PC-3 (cell line): ENCODE data around the gene LPIN1. TPM values are rescaled to one million over a fixed set of nuclear protein-coding genes. Genes with fewer than 3 reads are reported as not detected.
"Not testable (repeated sequence)": the region's sequence is repeated elsewhere in the genome, so short reads cannot be mapped to it uniquely, and the experiment has no call there.

Experiments used
- ATAC-seq: fragments of 200-7000 bp; cut with Tn5 transposase; 2 replicates; pipeline ENCODE4 v1.9.1; 2020; ENCODE audit warnings: mild to moderate bottlenecking, moderate library complexity
- BruUV-seq: library from RNA; stranded (reverse); fragments of 400-500 nt; replicated peaks from 2 replicates; lab custom pipeline; 2021; lab: Mats Ljungman, UMichigan
- CTCF ChIA-PET: fragments of 300-600 bp; sonication (Branson Sonifier 250); formaldehyde crosslinking; loops from one replicate; lab custom pipeline; 2022; ENCODE audit warnings: antibody characterized with exemption; lab: Charles Lee
- POLR2A ChIA-PET: fragments of 300-600 bp; sonication (Branson Sonifier 250); formaldehyde crosslinking; loops from one replicate; lab custom pipeline; 2022; ENCODE audit warnings: antibody characterized with exemption; ENCODE audit not compliant: unreplicated experiment; lab: Charles Lee
- DNase-seq: peaks from one replicate; pipeline ENCODE4 v3.0.0-alpha.2; 2015
- H2AFZ ChIP-seq: fragments of 300-600 bp; sonication (generic); 2 replicates; pipeline ENCODE4 v1.6.0; 2016; ENCODE audit warnings: antibody characterized with exemption, low read length
- H3F3A ChIP-seq: fragments of 300-600 bp; sonication (generic); one replicate; pipeline ENCODE4 v1.6.0; 2017; ENCODE audit warnings: antibody characterized with exemption, low read length, control low read depth, mild to moderate bottlenecking; ENCODE audit not compliant: unreplicated experiment
- H3K27ac ChIP-seq: fragments of 300-600 bp; sonication (generic); 2 replicates; pipeline ENCODE4 v1.5.1; 2016; ENCODE audit warnings: mild to moderate bottlenecking, low read length
- H3K27me3 ChIP-seq: fragments of 300-600 bp; sonication (generic); 2 replicates; pipeline ENCODE4 v1.6.1; 2016; ENCODE audit warnings: low read length, mixed read lengths
- H3K36me3 ChIP-seq: fragments of 300-600 bp; sonication (generic); 2 replicates; pipeline ENCODE4 v1.6.1; 2016; ENCODE audit warnings: low read depth, mixed run types, low read length, mixed read lengths
- H3K4me1 ChIP-seq: fragments of 300-600 bp; sonication (generic); 2 replicates; pipeline ENCODE4 v1.5.1; 2016; ENCODE audit warnings: low read length; ENCODE audit not compliant: insufficient read depth
- H3K4me2 ChIP-seq: fragments of 300-600 bp; sonication (generic); 2 replicates; pipeline ENCODE4 v1.6.0; 2016; ENCODE audit warnings: low read length
- H3K4me3 ChIP-seq: fragments of 300-600 bp; sonication (generic); 2 replicates; pipeline ENCODE4 v1.5.1; 2016; ENCODE audit warnings: mild to moderate bottlenecking, low read length, mixed read lengths
- H3K79me2 ChIP-seq: fragments of 300-600 bp; sonication (generic); 2 replicates; pipeline ENCODE4 v1.6.1; 2017; ENCODE audit warnings: low read length, mixed read lengths
- H3K9ac ChIP-seq: fragments of 300-600 bp; sonication (generic); 2 replicates; pipeline ENCODE4 v1.6.0; 2016; ENCODE audit warnings: mild to moderate bottlenecking, low read length
- H3K9me2 ChIP-seq: fragments of 300-600 bp; sonication (generic); replicated peaks from 2 replicates; pipeline ENCODE4 v1.6.1; 2016; ENCODE audit warnings: mixed run types, low read length, mixed read lengths
- H3K9me3 ChIP-seq: fragments of 300-600 bp; sonication (generic); 2 replicates; pipeline ENCODE4 v1.6.1; 2016; ENCODE audit warnings: low read length, mixed read lengths
- H4K20me1 ChIP-seq: fragments of 300-600 bp; sonication (generic); 2 replicates; pipeline ENCODE4 v1.6.1; 2016; ENCODE audit warnings: low read length, mixed read lengths
- EZH2 ChIP-seq: fragments of 300-600 bp; sonication (generic); IDR thresholded peaks from one replicate; pipeline ENCODE4 v1.6.1; 2017; ENCODE audit warnings: antibody characterized with exemption, mild to moderate bottlenecking, low read length; ENCODE audit not compliant: unreplicated experiment
- EZH2phosphoT487 ChIP-seq: fragments of 300-600 bp; sonication (generic); IDR thresholded peaks from 2 replicates; pipeline ENCODE4 v1.6.1; 2018; ENCODE audit warnings: mild to moderate bottlenecking, antibody characterized with exemption, low read length, borderline replicate concordance
- intact Hi-C: fragments of 100-400 bp; cut with micrococcal nuclease; formaldehyde crosslinking; loops from 2 replicates; pipeline ENCODE4 v1.9.0; 2023
- total RNA-seq: library from RNA; depleted of rRNA; stranded (reverse); fragments of >200 nt; gene quantifications from 2 replicates; pipeline ENCODE4 v1.2.3, GENCODE V29; 2014
- TF ChIP-seq, protein P1 (sequence below): fragments of 300-600 bp; sonication (generic); conservative IDR thresholded peaks from 2 replicates; pipeline ENCODE4 v1.5.1; 2017; ENCODE audit warnings: antibody characterized with exemption, low read depth, mild to moderate bottlenecking, low read length

LPIN1 gene
- total RNA-seq, 1 experiment from 2014 or later = 40.9 TPM

DNA sequence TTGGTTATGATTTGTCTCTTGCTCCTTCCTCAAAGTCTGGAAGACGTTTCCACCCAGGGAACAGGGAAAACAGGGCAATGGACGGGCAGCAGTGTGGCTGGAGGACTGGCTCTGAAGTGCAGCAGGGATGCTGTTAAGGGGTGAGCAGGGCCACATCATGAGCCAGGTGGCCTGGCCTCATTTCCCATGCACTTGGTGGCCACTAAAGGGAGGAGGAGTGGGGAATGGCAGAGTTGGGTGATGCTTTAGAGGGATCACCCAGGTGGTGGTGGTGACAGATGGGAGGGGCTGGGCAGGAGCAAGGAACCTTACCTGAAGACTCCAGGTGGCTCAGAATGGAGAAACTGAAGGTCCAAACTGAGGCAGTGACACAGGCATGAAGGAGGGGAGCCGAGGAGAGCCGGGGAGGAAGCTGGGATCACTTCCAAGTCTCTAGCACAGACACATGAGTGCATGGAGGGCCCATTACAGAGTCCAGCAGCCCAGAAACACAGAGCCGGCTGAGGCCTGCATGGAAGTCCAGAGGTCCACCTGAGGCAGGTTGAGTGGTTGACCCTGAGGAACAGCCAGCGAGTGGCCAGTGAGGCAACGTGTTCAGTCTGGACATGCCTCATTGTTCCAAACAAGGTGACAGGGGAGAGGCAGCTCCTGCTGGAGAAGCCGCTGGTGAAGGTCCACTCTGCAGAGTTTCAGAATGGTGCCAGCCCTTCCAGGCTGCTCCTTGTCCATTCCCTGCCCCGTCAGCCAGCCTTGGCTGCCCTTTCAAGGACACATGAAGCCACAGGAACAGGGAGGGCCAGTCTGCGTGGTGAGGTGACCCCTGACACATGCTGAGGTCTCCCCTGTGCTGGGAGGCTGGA, 91.7 kb downstream of the LPIN1 start:
- BruUV-seq = no TSS peak
- no peaks in the 10 kb centered on the region for H3K9me2 ChIP-seq
- no peak overlapping the region for H3K4me2 ChIP-seq
- POLR2A ChIA-PET = no interaction called here
- H3K27me3 ChIP-seq = no peaks in the 10 kb centered on the region
- intact Hi-C loops = loop anchor here (10.0 kb wide), 1 partner anchor 617 kb away; no protein-coding TSS in a partner anchor
- ATAC-seq (no peak), DNase-seq (no peak)
- H4K20me1 ChIP-seq = no peaks in the 10 kb centered on the region
- CTCF ChIA-PET = no interaction called here
- no peaks in the 10 kb centered on the region for H3K9me3 ChIP-seq
- TF ChIP-seq EZH2 (no peak), EZH2phosphoT487 (no peak)
- TF ChIP-seq, protein P1, sequence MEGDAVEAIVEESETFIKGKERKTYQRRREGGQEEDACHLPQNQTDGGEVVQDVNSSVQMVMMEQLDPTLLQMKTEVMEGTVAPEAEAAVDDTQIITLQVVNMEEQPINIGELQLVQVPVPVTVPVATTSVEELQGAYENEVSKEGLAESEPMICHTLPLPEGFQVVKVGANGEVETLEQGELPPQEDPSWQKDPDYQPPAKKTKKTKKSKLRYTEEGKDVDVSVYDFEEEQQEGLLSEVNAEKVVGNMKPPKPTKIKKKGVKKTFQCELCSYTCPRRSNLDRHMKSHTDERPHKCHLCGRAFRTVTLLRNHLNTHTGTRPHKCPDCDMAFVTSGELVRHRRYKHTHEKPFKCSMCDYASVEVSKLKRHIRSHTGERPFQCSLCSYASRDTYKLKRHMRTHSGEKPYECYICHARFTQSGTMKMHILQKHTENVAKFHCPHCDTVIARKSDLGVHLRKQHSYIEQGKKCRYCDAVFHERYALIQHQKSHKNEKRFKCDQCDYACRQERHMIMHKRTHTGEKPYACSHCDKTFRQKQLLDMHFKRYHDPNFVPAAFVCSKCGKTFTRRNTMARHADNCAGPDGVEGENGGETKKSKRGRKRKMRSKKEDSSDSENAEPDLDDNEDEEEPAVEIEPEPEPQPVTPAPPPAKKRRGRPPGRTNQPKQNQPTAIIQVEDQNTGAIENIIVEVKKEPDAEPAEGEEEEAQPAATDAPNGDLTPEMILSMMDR = no peak
- no peak overlapping the region for H3K9ac ChIP-seq
- H3K27ac ChIP-seq = no peak overlapping the region
- no peaks in the 10 kb centered on the region for H3K4me1 ChIP-seq
- H3F3A ChIP-seq = no peaks in the 10 kb centered on the region
- no peaks in the 10 kb centered on the region for H3K36me3 ChIP-seq
- H3K79me2 ChIP-seq = no peaks in the 10 kb centered on the region
- no peak overlapping the region for H3K4me3 ChIP-seq
- no peak overlapping the region for H2AFZ ChIP-seq

DNA sequence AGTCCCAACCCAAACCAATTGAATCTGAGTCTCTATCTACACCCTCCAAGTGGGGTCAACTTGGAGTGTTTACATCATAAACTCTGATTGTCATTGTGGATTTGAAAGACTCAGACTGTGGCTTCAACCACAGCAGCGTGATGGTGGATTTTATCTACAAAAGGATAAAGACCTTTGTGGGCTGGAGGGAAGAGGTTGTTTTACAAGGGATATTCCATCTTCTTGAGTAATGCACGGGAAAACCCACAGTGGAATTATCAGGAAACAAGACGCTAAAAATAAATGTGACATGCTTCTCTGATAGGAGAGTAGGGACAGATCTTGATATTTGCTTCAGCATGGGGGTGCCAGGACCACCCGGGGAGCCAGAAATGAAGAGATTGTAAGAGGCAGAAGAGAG, 93.5 kb downstream of the LPIN1 start:
- H3K9me3 ChIP-seq = no peaks in the 10 kb centered on the region
- no TSS peak for BruUV-seq
- ATAC-seq (no peak), DNase-seq (no peak)
- H3F3A ChIP-seq = no peaks in the 10 kb centered on the region
- H3K4me1 ChIP-seq = no peaks in the 10 kb centered on the region
- H3K27ac ChIP-seq = no peak overlapping the region
- no peaks in the 10 kb centered on the region for H3K9me2 ChIP-seq
- intact Hi-C loops = loop anchor here (10.0 kb wide), 1 partner anchor 615 kb away; no protein-coding TSS in a partner anchor
- TF ChIP-seq EZH2phosphoT487 = no peak
- no peak for TF ChIP-seq EZH2
- TF ChIP-seq, protein P1 = no peak
- no peaks in the 10 kb centered on the region for H3K79me2 ChIP-seq
- no peak overlapping the region for H3K4me3 ChIP-seq
- no peaks in the 10 kb centered on the region for H3K27me3 ChIP-seq
- no peaks in the 10 kb centered on the region for H4K20me1 ChIP-seq
- CTCF ChIA-PET = no interaction called here
- no peak overlapping the region for H2AFZ ChIP-seq
- no peak overlapping the region for H3K4me2 ChIP-seq
- POLR2A ChIA-PET = no interaction called here
- no peaks in the 10 kb centered on the region for H3K36me3 ChIP-seq
- H3K9ac ChIP-seq = no peak overlapping the region

DNA sequence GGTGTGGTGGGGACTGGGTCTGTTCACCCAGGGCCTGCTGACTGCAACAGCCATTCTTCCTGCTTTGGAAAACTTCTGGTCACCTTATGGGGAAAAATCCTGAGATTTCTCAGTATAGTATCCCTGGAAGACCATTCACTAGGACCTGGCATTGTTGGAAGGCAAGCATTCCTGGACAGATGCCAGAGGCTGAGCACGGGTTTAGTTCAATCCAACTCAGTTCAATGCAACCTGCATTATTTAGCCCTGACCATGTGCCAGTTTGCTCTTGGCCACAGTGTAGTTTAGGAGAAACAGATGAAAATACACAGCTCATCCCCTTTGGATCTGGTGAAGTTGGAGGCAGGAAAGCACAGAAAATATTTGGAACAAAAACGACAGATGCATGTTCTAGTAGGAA, 95.9 kb downstream of the LPIN1 start:
- Histone ChIP-seq H3K4me3 (no peak overlapping the region), H3K27me3 (no peaks in the 10 kb centered on the region), H3K4me2 (no peak overlapping the region), H2AFZ (no peak overlapping the region), H3K9ac (no peak overlapping the region), H3F3A (no peaks in the 10 kb centered on the region), H3K79me2 (no peaks in the 10 kb centered on the region), H3K9me2 (no peaks in the 10 kb centered on the region), H3K36me3 (no peaks in the 10 kb centered on the region), H3K9me3 (no peaks in the 10 kb centered on the region), H4K20me1 (no peaks in the 10 kb centered on the region), H3K4me1 (no peaks in the 10 kb centered on the region), H3K27ac (no peak overlapping the region)
- ATAC-seq = no peak
- DNase-seq = no peak
- ChIA-PET POLR2A (no interaction called here), CTCF (no interaction called here)
- TF ChIP-seq, protein P1 = no peak
- no peak for TF ChIP-seq EZH2phosphoT487
- TF ChIP-seq EZH2 = no peak
- intact Hi-C loops = no loop called here
- no TSS peak for BruUV-seq

DNA sequence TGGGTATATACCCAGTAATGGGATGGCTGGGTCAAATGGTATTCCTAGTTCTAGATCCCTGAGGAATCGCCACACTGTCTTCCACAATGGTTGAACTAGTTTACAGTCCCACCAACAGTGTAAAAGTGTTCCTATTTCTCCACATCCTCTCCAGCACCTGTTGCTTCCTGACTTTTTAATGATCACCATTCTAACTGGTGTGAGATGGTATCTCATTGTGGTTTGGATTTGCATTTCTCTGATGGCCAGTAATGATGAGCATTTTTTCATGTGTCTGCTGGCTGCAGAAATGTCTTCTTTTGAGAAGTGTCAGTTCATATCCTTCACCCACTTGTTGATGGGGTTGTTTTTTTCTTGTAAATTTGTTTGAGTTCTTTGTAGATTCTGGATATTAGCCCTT, 98.4 kb downstream of the LPIN1 start:
- H3K9me3 ChIP-seq, H3K9ac ChIP-seq, intact Hi-C loops, H3K4me2 ChIP-seq, H3F3A ChIP-seq, H3K4me1 ChIP-seq, ATAC-seq, H3K79me2 ChIP-seq, BruUV-seq, DNase-seq, CTCF ChIA-PET, H2AFZ ChIP-seq, POLR2A ChIA-PET, H3K4me3 ChIP-seq, H3K27me3 ChIP-seq, H3K36me3 ChIP-seq, H3K9me2 ChIP-seq, H4K20me1 ChIP-seq, H3K27ac ChIP-seq: not testable (repeated sequence)
